Measurements from ENCODE around the gene ZIC5.

The ZIC5 gene

DNA sequence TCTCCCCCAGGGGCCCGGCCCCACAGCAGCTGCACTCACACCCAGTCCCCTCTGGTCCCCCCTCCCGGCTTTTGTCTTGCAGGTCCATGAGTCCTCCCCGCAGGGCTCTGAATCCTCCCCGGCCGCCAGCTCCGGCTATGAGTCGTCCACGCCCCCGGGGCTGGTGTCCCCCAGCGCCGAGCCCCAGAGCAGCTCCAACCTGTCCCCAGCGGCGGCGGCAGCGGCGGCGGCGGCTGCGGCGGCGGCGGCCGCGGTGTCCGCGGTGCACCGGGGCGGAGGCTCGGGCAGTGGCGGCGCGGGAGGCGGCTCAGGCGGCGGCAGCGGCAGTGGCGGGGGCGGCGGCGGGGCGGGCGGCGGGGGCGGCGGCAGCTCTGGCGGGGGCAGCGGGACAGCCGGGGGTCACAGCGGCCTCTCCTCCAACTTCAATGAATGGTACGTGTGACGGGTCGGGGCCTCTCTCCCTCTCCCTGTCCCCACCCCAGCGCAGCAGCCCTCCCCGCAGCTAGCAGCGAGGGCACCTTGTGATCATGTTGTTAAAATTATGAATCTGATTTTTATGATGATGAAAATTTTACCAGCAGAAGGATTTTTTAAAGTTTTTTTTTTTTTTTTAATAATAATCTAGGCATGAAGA, 13.8 kb upstream of the ZIC5 start:
- Histone ChIP-seq H3K4me3 (replicated peaks; ENCODE audit: low read depth, low read length) (no peak overlapping the region), H3K27me3 (replicated peaks; ENCODE audit: control insufficient read depth, insufficient read depth, low read length) (no peaks in the 10 kb centered on the region; the same call in 1 of the 2 replicates), H3K36me3 (ENCODE audit: control insufficient read depth, insufficient read depth, low read length) (no peaks in the 10 kb centered on the region)
- TF ChIP-seq, protein P1, sequence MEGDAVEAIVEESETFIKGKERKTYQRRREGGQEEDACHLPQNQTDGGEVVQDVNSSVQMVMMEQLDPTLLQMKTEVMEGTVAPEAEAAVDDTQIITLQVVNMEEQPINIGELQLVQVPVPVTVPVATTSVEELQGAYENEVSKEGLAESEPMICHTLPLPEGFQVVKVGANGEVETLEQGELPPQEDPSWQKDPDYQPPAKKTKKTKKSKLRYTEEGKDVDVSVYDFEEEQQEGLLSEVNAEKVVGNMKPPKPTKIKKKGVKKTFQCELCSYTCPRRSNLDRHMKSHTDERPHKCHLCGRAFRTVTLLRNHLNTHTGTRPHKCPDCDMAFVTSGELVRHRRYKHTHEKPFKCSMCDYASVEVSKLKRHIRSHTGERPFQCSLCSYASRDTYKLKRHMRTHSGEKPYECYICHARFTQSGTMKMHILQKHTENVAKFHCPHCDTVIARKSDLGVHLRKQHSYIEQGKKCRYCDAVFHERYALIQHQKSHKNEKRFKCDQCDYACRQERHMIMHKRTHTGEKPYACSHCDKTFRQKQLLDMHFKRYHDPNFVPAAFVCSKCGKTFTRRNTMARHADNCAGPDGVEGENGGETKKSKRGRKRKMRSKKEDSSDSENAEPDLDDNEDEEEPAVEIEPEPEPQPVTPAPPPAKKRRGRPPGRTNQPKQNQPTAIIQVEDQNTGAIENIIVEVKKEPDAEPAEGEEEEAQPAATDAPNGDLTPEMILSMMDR (IDR thresholded peaks at IDR 0.05; ENCODE audit: insufficient read depth, low read length, poor library complexity, severe bottlenecking) = no peak
- DNase-seq (ENCODE audit: extremely low read depth, insufficient read length) = no peak

DNA sequence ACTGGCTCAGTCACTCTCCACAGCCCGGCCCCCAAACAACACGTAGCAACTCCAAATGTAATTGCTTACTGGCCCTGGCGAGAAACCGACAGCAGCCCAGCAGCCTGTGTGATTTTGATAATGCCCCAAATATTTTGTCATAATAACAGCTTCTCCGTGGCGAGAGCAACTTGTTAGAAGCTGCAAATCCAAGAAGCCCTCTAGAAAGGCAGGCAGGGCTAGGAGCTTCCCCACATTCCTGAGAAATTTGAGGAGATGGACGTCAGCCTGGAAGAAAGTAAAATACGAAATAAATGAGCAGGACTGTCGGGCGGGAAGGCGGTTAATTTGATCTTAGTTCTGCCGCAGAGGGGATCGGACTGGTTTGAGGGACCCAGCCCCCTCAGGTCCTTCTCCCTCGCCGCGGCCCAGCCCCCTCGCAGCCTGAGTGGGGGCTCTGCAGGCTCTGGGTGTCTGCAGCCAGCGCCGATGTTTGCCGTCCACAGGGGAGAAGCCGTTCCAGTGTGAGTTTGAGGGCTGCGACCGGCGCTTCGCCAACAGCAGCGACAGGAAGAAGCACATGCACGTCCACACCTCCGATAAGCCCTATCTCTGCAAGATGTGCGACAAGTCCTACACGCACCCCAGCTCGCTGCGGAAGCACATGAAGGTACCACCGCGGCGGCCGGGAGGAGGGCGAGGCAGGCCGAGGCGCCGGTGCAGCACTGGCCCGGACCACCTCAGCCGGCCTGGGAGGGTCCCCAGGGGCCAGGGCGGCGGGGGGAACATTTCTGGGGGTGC, 13.1 kb upstream of the ZIC5 start:
- DNase-seq (ENCODE audit: extremely low read depth, insufficient read length) = no peak
- TF ChIP-seq, protein P1 (IDR thresholded peaks at IDR 0.05; ENCODE audit: insufficient read depth, low read length, poor library complexity, severe bottlenecking) = no peak
- no peaks in the 10 kb centered on the region; the same call in 1 of the 2 replicates for H3K27me3 ChIP-seq (replicated peaks; ENCODE audit: control insufficient read depth, insufficient read depth, low read length)
- H3K4me3 ChIP-seq (replicated peaks; ENCODE audit: low read depth, low read length) = no peak overlapping the region
- H3K36me3 ChIP-seq (ENCODE audit: control insufficient read depth, insufficient read depth, low read length) = no peaks in the 10 kb centered on the region

DNA sequence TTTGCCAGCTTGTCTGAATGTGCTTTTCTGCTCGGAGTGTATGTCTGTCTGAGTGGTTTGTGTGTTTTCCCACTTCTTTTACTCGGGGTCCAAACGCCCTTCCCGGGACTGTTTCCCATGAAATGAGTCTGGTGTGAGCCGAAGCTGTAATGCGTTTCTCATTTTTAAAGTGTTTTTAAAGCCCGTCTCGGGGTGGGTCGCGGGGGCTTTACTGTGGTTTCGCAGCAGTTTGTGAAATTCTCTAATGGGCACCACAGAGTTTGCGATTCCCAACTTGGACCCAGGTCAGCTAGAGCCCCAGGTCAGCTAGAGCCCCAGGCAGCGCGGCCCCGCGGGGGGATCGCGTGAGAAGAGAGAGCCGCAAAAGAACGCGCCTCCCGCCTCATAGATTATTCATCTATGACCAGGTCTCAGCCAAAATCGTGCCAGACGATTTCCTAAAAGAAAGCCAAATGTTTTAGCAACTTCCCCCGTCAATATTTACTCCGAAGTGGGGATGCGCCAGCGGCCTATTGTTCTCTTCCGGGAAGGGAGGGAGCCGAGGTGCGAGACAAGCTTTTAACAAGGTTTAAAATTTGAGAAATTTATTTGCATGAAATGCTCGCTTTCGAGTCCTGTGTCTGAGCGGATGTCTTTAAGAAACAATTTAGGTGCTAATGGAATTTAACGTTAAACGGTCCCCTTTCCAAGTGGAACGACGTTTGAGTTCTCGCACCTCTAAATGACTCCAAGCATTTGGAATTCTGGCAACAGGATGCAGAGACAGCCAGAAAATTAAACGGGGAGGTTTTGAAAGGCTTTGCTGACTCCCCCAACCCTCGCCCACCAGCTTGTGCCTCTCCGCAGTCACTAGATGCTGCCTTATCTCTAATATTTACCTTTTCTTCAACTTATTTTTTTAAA, 12.2 kb upstream of the ZIC5 start:
- TF ChIP-seq, protein P1 (IDR thresholded peaks at IDR 0.05; ENCODE audit: insufficient read depth, low read length, poor library complexity, severe bottlenecking) = no peak
- no peak overlapping the region for H3K4me3 ChIP-seq (replicated peaks; ENCODE audit: low read depth, low read length)
- no peak for DNase-seq (ENCODE audit: extremely low read depth, insufficient read length)
- H3K27me3 ChIP-seq (replicated peaks; ENCODE audit: control insufficient read depth, insufficient read depth, low read length) = no peaks in the 10 kb centered on the region; the same call in 1 of the 2 replicates
- H3K36me3 ChIP-seq (ENCODE audit: control insufficient read depth, insufficient read depth, low read length) = no peaks in the 10 kb centered on the region

DNA sequence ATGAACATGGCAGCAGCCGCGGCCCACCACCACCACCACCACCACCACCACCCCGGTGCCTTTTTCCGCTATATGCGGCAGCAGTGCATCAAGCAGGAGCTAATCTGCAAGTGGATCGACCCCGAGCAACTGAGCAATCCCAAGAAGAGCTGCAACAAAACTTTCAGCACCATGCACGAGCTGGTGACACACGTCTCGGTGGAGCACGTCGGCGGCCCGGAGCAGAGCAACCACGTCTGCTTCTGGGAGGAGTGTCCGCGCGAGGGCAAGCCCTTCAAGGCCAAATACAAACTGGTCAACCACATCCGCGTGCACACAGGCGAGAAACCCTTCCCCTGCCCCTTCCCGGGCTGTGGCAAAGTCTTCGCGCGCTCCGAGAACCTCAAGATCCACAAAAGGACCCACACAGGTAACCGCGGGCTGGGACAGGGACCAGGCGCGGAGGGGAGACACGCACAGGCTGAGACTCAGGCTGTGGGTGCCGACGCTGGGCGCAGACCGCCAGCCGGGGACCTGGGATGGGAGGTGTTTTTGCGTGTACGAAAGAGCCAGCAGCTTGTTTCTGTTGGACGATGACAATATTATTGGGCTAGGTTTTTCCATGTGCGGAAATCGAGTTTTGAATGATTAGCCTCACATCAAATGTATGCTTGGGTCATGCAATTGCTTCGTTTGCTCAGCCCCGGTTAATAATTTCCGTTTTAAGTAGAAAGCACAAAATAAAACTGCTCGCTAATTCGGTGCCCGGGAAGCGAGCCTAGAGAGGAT, 11.3 kb upstream of the ZIC5 start:
- TF ChIP-seq, protein P1 (IDR thresholded peaks at IDR 0.05; ENCODE audit: insufficient read depth, low read length, poor library complexity, severe bottlenecking) = no peak
- no peak overlapping the region for H3K4me3 ChIP-seq (replicated peaks; ENCODE audit: low read depth, low read length)
- DNase-seq (ENCODE audit: extremely low read depth, insufficient read length) = no peak
- H3K27me3 ChIP-seq (replicated peaks; ENCODE audit: control insufficient read depth, insufficient read depth, low read length) = no peaks in the 10 kb centered on the region; the same call in 1 of the 2 replicates
- H3K36me3 ChIP-seq (ENCODE audit: control insufficient read depth, insufficient read depth, low read length) = no peaks in the 10 kb centered on the region

DNA sequence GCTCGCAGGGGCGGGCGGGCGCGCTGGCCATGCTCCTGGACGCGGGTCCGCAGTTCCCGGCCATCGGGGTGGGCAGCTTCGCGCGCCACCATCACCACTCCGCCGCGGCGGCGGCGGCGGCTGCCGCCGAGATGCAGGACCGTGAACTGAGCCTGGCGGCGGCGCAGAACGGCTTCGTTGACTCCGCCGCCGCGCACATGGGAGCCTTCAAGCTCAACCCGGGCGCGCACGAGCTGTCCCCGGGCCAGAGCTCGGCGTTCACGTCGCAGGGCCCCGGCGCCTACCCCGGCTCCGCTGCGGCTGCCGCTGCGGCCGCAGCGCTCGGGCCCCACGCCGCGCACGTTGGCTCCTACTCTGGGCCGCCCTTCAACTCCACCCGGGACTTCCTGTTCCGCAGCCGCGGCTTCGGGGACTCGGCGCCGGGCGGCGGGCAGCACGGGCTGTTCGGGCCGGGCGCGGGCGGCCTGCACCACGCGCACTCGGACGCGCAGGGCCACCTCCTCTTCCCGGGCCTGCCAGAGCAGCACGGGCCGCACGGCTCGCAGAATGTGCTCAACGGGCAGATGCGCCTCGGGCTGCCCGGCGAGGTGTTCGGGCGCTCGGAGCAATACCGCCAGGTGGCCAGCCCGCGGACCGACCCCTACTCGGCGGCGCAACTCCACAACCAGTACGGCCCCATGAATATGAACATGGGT, 10.6 kb upstream of the ZIC5 start:
- Histone ChIP-seq H3K4me3 (replicated peaks; ENCODE audit: low read depth, low read length) (no peak overlapping the region), H3K27me3 (replicated peaks; ENCODE audit: control insufficient read depth, insufficient read depth, low read length) (no peaks in the 10 kb centered on the region; the same call in 1 of the 2 replicates)

More for the DNA sequence above, 10.6 kb upstream of the ZIC5 start:
- TF ChIP-seq, protein P1 (IDR thresholded peaks at IDR 0.05; ENCODE audit: insufficient read depth, low read length, poor library complexity, severe bottlenecking) = no peak
- no peaks in the 10 kb centered on the region for H3K36me3 ChIP-seq (ENCODE audit: control insufficient read depth, insufficient read depth, low read length)
- no peak for DNase-seq (ENCODE audit: extremely low read depth, insufficient read length)

Measured in GM06990 (cell line).